Measurements from ENCODE around the gene RAB9A. TPM values are rescaled to one million over a fixed set of nuclear protein-coding genes. Genes with fewer than 3 reads are reported as not detected.
A peak's percentile ranks its signal among the peaks of the same experiment; 100 is the strongest.

The RAB9A gene
- total RNA-seq, 2 experiments from 2014 or later, result 11.7 to 14.1 TPM

- H3K4me1 ChIP-seq (ENCODE audit: insufficient read depth, low read length, poor library complexity, severe bottlenecking), result peaks cover 58% of the 10 kb centered on the region
- peaks cover 67% of the 10 kb centered on the region for H3K79me2 ChIP-seq (ENCODE audit: insufficient read depth, low read depth, low read length)
- no peaks in the 10 kb centered on the region for H3K36me3 ChIP-seq (ENCODE audit: insufficient read depth, low read length)
- peak; percentile 21 for DNase-seq (ENCODE audit: low spot score)
- no peak overlapping the region for H3K27ac ChIP-seq (ENCODE audit: low read depth, low read length, poor library complexity, severe bottlenecking)
- peak overlapping the region; percentile 92 for H3K4me3 ChIP-seq (ENCODE audit: low read depth, low read length, poor library complexity, severe bottlenecking)
- TF ChIP-seq, protein P1, sequence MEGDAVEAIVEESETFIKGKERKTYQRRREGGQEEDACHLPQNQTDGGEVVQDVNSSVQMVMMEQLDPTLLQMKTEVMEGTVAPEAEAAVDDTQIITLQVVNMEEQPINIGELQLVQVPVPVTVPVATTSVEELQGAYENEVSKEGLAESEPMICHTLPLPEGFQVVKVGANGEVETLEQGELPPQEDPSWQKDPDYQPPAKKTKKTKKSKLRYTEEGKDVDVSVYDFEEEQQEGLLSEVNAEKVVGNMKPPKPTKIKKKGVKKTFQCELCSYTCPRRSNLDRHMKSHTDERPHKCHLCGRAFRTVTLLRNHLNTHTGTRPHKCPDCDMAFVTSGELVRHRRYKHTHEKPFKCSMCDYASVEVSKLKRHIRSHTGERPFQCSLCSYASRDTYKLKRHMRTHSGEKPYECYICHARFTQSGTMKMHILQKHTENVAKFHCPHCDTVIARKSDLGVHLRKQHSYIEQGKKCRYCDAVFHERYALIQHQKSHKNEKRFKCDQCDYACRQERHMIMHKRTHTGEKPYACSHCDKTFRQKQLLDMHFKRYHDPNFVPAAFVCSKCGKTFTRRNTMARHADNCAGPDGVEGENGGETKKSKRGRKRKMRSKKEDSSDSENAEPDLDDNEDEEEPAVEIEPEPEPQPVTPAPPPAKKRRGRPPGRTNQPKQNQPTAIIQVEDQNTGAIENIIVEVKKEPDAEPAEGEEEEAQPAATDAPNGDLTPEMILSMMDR (conservative IDR thresholded peaks at IDR 0.05; ENCODE audit: low read length), result peak; percentile 63
- TF ChIP-seq EZH2phosphoT487 (IDR thresholded peaks at IDR 0.05; ENCODE audit: borderline replicate concordance, low read depth, low read length), result no peak
- H2AFZ ChIP-seq (ENCODE audit: low read length), result no peak overlapping the region
- ChIA-PET CTCF (ENCODE audit: unreplicated experiment) (no interaction called here), POLR2A (no interaction called here)
- peak overlapping the region; percentile 87 for H3K4me2 ChIP-seq (ENCODE audit: low read length)
- intact Hi-C loops (cut with micrococcal nuclease; ENCODE audit: unreplicated experiment), result loop anchor here (2.0 kb wide), 1 partner anchor 32 kb away; no protein-coding TSS in a partner anchor
- H3K9me2 ChIP-seq (ENCODE audit: insufficient read depth, low read length), result no peaks in the 10 kb centered on the region
- no peaks in the 10 kb centered on the region for H3K9me3 ChIP-seq (ENCODE audit: low read length)
- no TSS peak for BruUV-seq (replicated peaks)
- H4K20me1 ChIP-seq (ENCODE audit: insufficient read depth, low read length), result peaks cover 22% of the 10 kb centered on the region; the same call in 1 of the 2 replicates
These were observed 1.9 kb downstream of the RAB9A start for GRCh38 chrX:13690836-13691235.

DNA sequence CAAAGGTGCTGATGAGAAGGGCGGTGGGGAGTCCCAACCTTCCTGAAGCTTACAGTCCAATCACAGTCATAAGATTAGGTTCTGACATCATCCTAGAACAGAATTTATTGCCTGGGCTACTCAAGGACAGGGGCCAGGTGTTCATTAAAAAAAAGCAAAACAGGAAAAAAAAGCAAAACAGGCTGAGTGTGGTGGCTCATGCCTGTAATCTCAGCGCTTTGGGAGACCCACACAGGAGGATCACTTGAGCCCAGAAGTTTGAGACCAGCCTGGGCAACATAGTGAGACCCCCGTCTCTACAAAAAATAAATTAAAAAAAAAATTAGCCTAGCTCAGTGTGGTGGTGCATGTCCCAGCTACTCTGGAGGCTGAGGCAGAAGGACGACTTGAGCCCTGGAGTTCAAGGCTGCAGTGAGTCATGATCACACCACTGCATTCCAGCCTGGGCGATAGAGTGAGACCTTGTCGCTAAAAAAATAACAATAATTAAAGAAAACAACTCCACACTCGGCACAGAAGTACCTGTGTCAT, 3.0 kb downstream of the RAB9A start:
- H3K79me2 ChIP-seq (ENCODE audit: insufficient read depth, low read depth, low read length), result peaks cover 77% of the 10 kb centered on the region
- no peaks in the 10 kb centered on the region for H3K36me3 ChIP-seq (ENCODE audit: insufficient read depth, low read length)
- peak overlapping the region; percentile 40 for H3K4me2 ChIP-seq (ENCODE audit: low read length)
- H3K9me3 ChIP-seq (ENCODE audit: low read length), result no peaks in the 10 kb centered on the region
- peak overlapping the region; percentile 8 for H3K4me3 ChIP-seq (ENCODE audit: low read depth, low read length, poor library complexity, severe bottlenecking)
- intact Hi-C loops (cut with micrococcal nuclease; ENCODE audit: unreplicated experiment), result loop anchor here (2.0 kb wide), 1 partner anchor 33 kb away; no protein-coding TSS in a partner anchor
- no peak for TF ChIP-seq EZH2phosphoT487 (IDR thresholded peaks at IDR 0.05; ENCODE audit: borderline replicate concordance, low read depth, low read length)
- TF ChIP-seq, protein P1 (conservative IDR thresholded peaks at IDR 0.05; ENCODE audit: low read length), result no peak
- ChIA-PET CTCF (ENCODE audit: unreplicated experiment) (no interaction called here), POLR2A (interaction anchor here (1.4 kb wide), 1 partner anchor 45 kb away, joined by 4 read pairs; no protein-coding TSS in a partner anchor)
- peak overlapping the region; percentile 28 for H3K27ac ChIP-seq (ENCODE audit: low read depth, low read length, poor library complexity, severe bottlenecking)
- H3K9me2 ChIP-seq (ENCODE audit: insufficient read depth, low read length), result no peaks in the 10 kb centered on the region
- H4K20me1 ChIP-seq (ENCODE audit: insufficient read depth, low read length), result peaks cover 22% of the 10 kb centered on the region; the same call in 1 of the 2 replicates
- H3K4me1 ChIP-seq (ENCODE audit: insufficient read depth, low read length, poor library complexity, severe bottlenecking), result peaks cover 65% of the 10 kb centered on the region
- BruUV-seq (replicated peaks), result no TSS peak
- DNase-seq (ENCODE audit: low spot score), result peak; percentile 53
- H2AFZ ChIP-seq (ENCODE audit: low read length), result no peak overlapping the region

DNA sequence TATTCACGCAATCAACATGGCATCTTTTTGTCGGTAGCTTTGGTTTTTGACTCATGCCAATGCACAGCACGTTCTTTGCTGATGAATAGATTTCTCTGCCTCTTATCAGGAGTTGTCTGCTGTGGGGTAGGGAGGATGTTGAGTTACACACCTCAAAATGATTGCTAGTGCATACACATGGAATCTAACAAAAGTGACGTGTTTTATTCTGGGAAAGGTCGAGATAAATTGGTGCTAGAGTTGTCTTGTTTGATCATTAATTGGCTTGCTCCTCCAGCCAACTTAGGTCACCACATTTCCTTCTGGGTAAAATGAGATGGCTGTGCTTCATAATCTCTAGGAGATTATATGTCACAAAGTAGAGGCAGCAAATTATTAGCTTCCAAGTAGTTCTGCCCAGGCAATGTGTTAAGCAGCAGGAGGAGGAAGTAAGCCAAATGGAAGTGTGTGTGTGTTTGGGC, 3.9 kb downstream of the RAB9A start:
- intact Hi-C loops (cut with micrococcal nuclease; ENCODE audit: unreplicated experiment), result no loop called here
- H3K4me2 ChIP-seq (ENCODE audit: low read length), result peak overlapping the region; percentile 40
- H2AFZ ChIP-seq (ENCODE audit: low read length), result no peak overlapping the region
- H4K20me1 ChIP-seq (ENCODE audit: insufficient read depth, low read length), result peaks cover 22% of the 10 kb centered on the region; the same call in 1 of the 2 replicates
- peaks cover 73% of the 10 kb centered on the region for H3K4me1 ChIP-seq (ENCODE audit: insufficient read depth, low read length, poor library complexity, severe bottlenecking)
- H3K27ac ChIP-seq (ENCODE audit: low read depth, low read length, poor library complexity, severe bottlenecking), result peak overlapping the region; percentile 26
- no peak for DNase-seq (ENCODE audit: low spot score)
- POLR2A ChIA-PET, result interaction anchor here (0.6 to 1.4 kb wide), 2 partner anchors 44 to 185 kb away, joined by 3 to 4 read pairs; no protein-coding TSS in a partner anchor
- no peaks in the 10 kb centered on the region; the same call in 1 of the 2 replicates for H3K36me3 ChIP-seq (ENCODE audit: insufficient read depth, low read length)
- H3K79me2 ChIP-seq (ENCODE audit: insufficient read depth, low read depth, low read length), result peaks cover 86% of the 10 kb centered on the region
- CTCF ChIA-PET (ENCODE audit: unreplicated experiment), result no interaction called here
- H3K4me3 ChIP-seq (ENCODE audit: low read depth, low read length, poor library complexity, severe bottlenecking), result no peak overlapping the region
- TF ChIP-seq EZH2phosphoT487 (IDR thresholded peaks at IDR 0.05; ENCODE audit: borderline replicate concordance, low read depth, low read length), result no peak
- TF ChIP-seq, protein P1 (conservative IDR thresholded peaks at IDR 0.05; ENCODE audit: low read length), result no peak
- H3K9me3 ChIP-seq (ENCODE audit: low read length), result no peaks in the 10 kb centered on the region
- no TSS peak for BruUV-seq (replicated peaks)
- H3K9me2 ChIP-seq (ENCODE audit: insufficient read depth, low read length), result no peaks in the 10 kb centered on the region

Measured in OCI-LY7 (cell line).